Tibial nerve (tissue), 4 donors: Measurements from ENCODE around the gene ASB1.

Source experiments
- EP300 ChIP-seq, 2 donors: sonication (generic); formaldehyde crosslinking; IDR thresholded peaks; one replicate each; pipeline ENCODE4 v1.6.1; 2017; ENCODE audit warnings: antibody characterized with exemption in 2 of 2, mild to moderate bottlenecking in 1 of 2
- TF ChIP-seq, protein P1 (sequence below), 5 experiments: fragments of 200-600 bp in 3 of 5; fragments of 450-650 bp in 2 of 5; sonication (generic) in 3 of 5; IDR thresholded peaks; one replicate each; pipeline ENCODE4 v1.5.1; 2016 to 2019; ENCODE audit warnings: antibody characterized with exemption in 5 of 5, mild to moderate bottlenecking in 3 of 5, moderate library complexity in 2 of 5

GRCh38 chr2:238422940-238423339, 3.8 kb upstream of the ASB1 start:
- TF ChIP-seq, protein P1, sequence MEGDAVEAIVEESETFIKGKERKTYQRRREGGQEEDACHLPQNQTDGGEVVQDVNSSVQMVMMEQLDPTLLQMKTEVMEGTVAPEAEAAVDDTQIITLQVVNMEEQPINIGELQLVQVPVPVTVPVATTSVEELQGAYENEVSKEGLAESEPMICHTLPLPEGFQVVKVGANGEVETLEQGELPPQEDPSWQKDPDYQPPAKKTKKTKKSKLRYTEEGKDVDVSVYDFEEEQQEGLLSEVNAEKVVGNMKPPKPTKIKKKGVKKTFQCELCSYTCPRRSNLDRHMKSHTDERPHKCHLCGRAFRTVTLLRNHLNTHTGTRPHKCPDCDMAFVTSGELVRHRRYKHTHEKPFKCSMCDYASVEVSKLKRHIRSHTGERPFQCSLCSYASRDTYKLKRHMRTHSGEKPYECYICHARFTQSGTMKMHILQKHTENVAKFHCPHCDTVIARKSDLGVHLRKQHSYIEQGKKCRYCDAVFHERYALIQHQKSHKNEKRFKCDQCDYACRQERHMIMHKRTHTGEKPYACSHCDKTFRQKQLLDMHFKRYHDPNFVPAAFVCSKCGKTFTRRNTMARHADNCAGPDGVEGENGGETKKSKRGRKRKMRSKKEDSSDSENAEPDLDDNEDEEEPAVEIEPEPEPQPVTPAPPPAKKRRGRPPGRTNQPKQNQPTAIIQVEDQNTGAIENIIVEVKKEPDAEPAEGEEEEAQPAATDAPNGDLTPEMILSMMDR (IDR thresholded peaks at IDR 0.05): no peak
- TF ChIP-seq EP300 (IDR thresholded peaks at IDR 0.05): no peak
